GM12801 (cell line): ENCODE data around the gene KYNU.

Source experiments
- TF ChIP-seq, protein P1 (sequence below): IDR thresholded peaks from one replicate; pipeline ENCODE4 v1.5.1; 2011; ENCODE audit warnings: control low read depth; ENCODE audit not compliant: insufficient read length; ENCODE audit errors: extremely low read depth

The KYNU gene

DNA sequence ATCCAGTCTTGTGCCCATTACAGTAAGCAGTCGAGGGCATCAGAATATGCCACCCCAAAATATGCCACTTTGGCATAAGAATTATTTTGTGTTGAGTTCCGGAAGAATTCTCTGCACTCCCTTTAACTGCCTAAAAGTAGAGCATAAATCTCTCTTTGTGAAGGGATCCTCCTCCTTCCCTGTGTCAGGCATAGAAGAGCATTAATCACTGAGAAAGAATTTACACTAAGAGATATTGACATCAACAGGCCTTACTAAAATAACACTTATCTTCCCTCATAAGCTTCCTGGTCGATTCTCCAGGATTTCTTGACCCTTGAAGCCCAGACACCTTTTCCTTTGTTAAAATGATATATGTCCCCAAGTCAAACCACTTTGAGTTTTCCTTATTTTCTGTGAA lies 27.6 kb upstream of the KYNU start:
- TF ChIP-seq, protein P1, sequence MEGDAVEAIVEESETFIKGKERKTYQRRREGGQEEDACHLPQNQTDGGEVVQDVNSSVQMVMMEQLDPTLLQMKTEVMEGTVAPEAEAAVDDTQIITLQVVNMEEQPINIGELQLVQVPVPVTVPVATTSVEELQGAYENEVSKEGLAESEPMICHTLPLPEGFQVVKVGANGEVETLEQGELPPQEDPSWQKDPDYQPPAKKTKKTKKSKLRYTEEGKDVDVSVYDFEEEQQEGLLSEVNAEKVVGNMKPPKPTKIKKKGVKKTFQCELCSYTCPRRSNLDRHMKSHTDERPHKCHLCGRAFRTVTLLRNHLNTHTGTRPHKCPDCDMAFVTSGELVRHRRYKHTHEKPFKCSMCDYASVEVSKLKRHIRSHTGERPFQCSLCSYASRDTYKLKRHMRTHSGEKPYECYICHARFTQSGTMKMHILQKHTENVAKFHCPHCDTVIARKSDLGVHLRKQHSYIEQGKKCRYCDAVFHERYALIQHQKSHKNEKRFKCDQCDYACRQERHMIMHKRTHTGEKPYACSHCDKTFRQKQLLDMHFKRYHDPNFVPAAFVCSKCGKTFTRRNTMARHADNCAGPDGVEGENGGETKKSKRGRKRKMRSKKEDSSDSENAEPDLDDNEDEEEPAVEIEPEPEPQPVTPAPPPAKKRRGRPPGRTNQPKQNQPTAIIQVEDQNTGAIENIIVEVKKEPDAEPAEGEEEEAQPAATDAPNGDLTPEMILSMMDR, result no peak

DNA sequence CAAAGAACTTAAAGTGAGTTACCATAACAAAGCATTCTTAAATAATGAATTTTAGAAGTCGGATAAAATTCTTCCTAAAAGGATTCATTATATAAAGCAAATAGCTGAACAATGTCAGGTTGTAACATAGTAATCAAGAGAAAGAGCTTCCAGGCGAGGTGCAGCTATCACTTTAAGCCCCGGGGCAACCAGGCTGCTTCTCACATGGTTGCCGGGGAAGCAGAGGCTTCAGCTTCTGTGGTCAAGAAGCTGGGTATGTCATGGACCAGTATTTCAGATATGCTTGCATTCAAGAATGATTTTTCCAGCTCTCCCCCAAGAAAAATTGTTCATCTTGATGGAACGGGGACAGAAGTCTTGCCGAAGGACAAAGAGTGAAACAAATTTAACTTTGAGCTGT lies 23.6 kb upstream of the KYNU start:
- TF ChIP-seq, protein P1, result no peak

DNA sequence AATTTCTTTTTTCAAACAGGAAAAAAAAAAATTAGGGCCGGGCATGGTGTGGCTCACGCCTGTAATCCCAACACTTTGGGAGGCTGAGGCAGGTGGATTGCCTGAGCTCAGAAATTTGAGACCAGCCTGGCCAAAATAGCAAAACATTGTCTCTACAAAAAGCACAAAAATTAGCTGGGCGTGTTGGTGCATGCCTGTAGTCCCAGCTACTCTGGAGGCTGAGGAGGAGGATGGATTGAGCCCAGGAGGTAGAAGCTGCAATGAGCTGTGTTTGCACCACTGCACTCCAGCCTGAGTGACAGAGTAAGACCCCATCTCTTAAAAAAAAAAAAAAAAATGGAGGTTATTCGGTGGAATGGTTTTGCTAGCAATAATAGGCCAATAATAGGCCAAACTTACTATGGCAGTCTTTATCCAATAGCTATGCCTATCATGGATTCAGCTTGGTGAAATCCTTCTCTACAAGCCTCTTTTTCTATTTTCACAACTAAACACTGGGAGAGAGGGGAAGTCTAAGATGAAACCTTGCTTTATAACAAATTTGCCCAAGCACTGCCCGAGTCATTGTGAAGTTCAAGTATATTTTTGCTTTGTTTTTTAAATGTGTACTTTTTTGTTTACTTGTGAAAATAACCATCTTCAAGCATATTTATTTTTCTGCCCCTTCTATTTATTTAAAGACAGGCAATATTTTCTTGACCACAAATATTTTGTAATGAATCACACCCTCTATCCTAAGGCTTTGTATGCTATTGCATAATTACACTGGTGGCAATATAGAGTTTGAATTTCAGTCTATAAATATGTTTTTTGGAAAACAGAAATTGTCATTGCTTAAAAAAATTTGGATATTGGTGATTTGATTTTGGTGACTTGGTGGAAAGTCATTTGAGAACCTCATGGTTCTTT lies 20.0 kb upstream of the KYNU start:
- TF ChIP-seq, protein P1, result no peak

DNA sequence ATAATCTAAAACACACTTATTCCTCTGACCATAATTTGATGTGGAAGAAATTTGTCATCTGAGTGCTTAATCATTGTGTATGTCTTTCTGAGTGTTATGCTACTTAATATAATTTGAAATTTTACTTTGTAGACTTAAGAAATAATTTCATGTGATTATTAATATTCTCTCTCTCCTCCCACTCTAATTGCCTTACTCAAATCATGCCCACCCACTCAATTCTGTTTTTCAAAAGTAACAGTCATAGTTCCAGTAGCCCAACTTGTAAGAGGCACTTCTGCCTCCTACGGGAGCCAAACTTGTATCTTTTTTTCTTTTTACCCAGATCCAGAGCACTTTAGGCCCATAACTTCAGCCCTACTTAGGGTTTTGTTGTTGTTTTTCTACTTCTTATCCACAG lies 18.5 kb upstream of the KYNU start:
- TF ChIP-seq, protein P1, result no peak

DNA sequence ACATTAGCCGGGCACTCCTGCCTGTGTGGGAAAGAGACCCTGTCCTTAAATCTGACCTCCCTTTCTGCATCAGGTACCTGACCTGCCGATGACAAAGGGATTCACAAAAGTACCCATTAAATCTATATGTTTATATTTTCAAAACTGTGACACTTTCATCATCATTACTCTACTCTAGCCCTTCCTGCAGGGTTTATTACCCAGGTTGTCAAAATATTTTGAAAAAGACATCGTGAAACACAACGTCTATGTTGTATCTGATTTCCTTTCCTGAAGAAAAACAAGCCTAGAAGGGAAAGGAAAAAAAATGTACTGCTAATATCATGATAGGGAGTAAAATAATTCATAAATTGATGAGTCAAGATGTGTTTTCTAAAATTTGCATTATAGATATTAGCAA lies 15.2 kb upstream of the KYNU start:
- TF ChIP-seq, protein P1, result no peak

DNA sequence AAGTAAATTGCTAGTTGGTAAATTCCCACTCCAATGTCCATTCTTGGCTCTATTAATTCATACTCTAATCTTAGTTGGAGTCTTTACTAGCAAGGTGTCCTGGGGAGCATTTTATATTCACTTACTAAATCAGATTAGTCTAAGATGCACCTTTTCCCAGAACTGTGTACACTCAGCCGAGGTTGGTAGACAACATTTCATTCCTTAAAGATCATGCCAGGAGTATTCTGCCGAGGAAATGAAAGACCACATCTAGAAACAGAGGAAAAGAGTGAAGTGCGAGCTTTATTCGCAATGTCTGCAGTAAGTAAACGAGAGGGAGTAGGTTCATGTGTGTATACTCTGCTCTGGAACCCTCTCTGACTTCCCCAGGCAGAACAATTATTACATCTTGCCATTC lies 14.6 kb upstream of the KYNU start:
- TF ChIP-seq, protein P1, result no peak

DNA sequence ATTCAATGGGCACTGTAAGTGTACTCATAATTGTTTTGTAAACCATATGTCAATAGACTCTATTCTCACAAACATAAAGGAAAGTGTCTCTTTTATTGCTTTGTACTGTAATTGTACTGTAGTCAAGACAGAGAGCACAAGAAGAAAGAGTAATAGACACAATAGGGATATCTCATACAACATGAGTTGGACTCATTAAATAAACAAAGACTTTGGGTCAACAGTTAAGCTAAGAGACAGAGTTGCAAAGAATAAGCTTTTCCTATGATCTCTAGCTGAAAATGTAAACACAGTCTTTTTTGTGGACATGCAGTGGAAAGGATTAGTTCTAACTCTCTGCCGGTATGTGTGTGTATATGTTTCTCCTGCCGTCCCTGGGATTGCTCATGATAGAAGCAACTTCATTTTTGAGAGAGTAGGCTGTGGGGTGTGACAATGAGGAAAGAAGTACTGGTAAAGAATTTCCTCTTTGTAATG lies 13.9 kb upstream of the KYNU start:
- TF ChIP-seq, protein P1, result no peak
